HG02642 (cell line): ENCODE data around the gene GATAD2B.
A peak's percentile ranks its signal among the peaks of the same experiment; 100 is the strongest.

ENCODE experiments used
- ATAC-seq: cut with Tn5 transposase; IDR thresholded peaks from one replicate; pipeline ENCODE4 v1.9.1; 2021; ENCODE audit warnings: mild to moderate bottlenecking; ENCODE audit not compliant: unreplicated experiment, poor library complexity

Gene GATAD2B

DNA sequence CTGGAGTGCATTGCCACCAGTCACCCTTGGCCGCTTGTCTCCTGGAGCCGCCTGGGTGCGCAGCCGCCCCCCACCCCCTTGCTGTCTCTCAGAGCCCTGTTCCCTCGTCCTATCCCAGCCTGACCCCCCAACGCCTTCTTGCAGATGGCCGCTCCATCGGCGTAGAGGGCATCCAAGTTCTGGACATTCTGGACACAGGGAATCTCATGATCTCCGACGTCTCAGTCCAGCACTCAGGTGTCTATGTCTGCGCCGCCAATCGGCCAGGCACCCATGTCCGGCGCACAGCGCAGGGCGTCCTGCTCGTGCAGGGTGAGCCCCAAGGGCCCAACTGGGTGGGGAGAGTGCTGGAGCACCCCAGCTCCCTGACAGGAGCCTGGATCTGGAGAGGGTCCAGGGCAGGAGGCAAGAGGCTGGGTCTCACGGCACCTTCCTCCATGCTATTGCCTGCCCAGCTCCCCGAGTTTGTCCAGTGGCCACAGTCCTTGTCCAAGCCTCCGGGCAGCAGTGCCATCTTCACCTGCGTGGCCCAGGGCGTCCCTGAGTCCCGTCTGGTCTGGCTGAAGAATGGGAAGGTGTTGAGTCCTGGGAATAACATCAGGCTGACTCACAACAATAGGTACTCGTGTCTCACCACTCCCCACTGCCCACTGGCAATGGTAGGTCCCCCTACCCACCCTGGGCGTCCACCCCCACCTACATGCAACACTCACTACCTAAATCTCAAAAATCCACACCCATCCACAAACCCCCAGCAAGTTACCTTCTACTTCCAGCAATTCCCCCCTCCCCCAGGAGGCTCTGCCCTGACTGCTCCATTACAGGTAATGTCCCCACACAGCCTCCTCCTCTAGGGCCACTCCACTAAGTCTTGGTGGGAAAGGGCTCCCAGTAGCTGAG is 123.0 kb downstream of the GATAD2B start:
- no peak for ATAC-seq

DNA sequence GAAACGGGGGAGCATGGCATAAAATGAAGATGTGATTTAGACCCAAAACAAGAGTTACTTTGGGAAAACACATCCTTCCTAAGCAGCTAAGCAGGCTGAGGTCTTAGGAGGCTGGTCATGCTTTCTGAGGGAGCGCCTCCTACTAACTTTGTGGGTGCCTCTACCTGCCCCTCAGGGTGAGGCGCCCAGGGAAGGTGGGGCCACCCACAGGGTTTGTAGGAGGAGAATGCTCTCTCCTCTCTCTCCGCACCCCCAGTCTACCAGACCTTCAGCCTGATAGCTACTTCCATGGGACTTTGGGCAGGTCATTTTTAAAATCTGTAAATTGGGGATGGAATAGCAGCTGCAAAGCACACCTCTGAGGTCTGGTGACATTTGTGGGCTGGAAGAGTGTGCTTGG is 123.8 kb downstream of the GATAD2B start:
- no peak for ATAC-seq

DNA sequence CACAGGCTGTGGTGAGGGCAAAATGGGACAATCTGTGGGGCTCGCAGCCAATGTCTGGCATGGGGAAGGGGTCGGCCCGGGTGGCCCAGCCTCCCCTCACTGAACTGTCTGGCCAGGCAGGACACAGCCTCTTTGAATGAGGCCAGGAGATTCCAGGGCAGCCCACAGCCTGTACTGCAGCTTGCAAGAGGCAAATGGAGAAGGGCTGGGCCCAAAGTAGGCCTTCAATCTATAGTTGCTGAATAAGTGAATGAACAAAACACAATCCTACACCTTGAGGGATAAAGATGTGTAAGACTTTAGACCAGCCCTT is 124.3 kb downstream of the GATAD2B start:
- ATAC-seq = no peak

DNA sequence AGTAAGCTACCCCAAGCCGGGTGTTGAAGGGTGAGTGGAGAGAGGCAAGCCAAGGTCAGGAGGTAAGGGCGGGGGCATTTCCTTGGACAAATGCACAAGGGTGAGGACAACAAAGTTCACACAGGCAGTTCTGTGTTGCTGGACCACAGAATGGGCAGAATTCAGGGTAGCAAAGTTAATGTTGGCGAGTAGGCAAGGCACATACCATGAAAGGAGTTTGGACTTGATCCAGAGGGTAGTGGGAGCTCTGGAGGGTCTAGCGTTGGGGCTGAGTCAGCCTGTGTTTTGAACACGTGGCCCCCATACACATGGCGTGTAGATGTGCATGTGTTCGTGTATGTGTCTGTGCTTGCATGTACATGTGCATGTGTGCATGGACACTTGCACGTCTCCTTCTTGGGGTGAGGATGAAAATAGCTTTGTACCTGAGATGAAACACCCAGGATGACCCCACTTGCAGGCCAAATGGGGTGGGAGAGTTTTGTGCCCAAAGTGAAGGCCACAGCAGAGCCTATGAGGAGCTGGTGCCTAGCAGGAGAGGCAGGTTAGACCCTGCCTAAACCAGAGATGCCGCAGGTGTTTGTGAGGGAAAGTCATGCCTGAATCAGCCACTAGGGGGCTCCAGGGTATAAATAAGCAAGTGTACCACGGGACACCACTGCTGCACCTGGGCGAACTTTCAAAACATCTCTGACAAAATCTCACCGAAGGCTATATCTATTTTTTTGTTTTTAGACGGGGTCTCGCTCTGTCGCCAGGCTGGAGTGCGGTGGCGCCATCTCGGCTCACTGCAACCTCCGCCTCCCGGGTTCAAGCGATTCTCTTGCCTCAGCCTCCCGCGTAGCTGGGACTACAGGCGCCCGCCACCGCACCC is 125.7 kb downstream of the GATAD2B start:
- peak; percentile 64 for ATAC-seq

DNA sequence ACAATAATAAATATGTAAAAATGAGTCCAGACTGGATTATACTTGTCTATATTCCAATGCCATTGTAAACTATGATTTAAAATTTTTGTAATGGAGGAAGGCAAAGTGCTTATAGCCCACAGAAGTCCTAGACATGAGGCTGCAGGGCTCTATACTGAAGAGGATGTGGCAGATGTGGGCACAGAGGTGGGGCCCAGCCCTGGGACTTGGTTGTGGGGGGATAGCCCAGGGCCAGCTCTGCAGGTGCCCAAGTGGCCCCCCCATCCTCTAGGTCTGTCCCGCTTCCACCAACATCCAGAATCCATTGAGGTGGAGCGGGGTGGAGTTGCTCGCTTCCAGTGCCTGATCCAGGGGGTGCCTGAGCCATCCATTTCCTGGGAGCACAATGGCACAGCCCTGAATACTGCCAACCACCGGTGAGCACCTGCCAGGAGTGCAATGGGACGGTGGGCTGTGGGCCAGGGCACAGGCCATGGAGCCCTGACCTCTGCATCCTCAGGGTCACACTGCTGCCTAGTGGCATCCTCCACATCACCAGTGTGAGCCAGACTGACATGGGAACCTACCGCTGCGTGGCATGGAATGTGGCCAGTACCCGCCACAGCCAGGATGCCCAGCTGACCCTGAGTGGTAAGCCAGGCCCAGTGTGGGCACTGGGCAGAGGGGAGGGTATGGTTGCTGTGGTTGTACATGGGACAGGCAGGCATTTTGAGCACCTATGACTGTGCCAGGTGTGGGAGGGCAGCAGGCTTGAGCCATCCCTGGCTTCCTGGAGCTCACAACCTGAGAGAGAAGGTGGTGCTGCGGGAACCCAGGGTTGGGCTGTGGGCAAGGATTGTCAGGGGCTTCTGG is 126.6 kb downstream of the GATAD2B start:
- no peak for ATAC-seq

DNA sequence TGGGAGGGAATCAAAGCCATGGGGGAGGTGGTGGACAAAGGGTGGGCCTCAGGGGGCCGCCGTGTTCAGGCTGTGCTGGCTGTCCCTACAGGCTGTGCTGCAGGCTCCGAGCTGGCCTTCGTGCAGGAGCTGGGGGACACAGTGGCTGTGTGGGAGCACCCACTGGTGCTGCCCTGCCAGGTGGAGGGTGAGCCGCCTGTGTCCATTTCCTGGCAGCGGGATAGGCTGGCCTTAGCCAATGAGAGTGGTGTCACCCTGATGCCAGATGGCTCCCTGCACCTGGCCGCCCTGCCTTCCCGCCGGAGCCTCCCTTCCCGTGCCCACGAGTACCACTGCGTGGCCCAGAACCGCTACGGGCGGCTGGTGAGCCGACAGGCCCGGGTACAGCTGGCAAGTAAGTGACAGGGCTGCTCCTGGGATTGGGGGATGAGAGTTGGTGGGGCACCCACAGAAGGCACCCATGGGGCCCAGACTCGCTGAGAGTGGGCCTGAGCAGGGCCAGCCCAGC is 127.4 kb downstream of the GATAD2B start:
- no peak for ATAC-seq

DNA sequence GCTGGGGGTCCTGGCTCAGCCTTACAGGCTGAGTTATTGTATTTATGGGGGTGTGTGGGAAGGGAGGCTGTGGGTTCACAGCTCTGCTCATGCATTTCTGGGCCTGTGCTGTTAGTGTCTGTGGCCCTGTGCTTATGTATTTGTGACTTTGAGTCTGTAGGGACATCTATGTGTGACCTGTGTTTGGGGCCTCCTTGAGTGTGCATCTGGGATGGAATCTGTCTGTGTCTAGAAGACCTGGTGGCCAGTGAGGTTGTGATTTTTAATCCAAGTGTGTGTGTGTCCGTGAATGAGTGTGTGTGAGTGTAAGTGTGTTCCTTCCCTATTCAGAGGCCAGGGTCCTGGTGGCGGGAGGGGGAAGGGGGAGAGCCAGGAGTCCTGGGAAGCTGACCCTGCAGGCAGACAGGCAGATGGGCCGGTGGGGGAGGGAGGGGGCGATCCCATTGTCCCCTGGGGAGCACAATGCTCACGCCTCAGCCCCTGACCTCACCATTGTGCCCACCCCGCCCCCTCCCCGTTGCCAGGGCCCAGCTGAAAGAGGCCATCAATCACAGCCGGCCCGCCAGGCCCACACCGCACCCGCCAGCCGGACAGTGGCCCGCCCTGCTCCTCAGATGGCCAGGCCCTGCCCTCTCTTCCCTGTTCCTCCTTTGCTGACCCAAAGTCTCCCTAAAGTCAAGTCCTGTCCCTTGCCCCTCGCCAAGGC is 128.0 kb downstream of the GATAD2B start:
- ATAC-seq = no peak

DNA sequence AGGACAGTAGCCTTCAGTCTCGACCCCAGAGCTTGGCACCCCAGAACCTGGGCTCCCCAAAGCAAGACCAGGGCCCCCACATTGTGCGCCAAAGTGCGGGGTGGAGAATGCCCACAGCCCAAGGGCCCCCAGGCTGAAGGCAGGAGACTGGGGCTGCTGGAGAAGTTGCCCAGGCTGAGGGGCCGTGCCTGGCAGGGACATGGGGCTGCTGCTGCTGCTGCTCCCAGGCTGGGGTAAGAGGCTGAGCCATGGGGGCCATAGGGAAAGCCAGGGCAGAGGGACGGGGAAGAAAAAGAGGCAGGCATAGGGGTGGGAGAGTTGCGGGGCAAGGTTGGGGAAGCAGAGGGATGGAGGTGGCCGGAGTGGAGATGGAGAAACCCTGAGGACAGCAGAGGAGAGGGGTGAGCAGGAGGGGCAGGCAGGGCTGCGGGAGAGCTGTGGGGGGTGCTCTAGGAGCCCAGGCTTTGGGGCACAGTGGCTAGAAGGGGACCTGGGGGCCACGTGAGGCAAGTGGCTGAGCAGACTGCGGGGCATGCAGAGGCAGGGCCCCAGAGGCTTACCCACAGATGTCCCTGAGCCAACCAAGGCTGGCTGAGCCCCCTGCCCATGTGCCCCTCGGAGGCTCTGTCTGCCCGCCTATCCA is 128.7 kb downstream of the GATAD2B start:
- ATAC-seq = no peak

DNA sequence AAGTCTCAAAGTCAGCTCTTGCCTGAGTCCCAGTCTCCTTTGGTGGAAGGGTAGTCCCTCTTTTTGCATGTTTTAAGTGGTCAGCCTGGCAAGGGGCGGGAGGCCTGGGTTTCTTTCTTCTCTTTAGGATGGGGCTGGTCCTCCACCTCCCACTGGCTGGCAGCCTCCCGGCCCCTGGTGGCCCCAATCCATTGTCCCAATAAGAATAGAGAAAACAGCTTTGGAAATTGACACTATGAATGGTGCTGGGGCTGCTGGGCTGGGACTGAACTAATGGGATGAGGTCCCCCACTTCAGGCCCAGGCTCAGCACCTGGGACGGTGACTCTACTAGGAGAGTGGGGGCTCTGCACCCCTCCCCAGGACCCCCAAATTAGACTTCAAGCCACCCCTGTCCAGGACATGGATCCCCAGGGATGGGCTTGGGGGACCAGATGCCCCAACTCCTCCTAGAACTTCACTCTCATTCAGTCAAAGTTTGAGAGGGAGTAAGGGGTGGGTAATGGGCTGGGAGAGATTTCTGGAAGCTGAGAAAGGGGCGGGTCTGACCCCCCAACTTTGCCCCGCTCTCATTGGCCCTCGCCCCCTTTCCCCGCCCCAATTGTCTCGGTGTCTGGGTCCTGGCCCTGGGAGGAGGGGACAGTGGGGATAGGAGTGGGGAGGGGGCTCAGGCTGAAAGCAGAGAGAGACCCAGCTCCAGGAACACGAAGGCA is 129.4 kb downstream of the GATAD2B start:
- no peak for ATAC-seq

DNA sequence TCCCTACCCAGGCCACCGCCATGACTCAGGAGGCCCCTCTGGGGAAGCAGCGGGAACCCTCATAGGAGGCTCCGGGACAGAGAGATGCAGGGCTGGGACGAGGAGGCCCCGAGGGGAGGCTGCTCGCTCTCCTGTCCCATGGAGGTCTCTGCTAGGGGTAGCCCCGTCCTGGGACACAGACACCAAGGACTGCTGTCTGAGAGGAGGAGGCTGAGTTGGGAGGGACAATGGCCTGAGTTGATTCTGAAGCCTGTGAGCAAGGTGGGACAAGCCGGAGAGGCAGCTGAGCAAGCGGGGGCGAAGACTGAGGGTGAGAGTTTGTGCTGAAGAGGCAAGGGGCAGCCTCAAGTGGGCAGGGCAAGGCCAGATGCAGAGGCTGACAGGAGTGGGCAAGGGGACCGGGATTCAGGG is 130.1 kb downstream of the GATAD2B start:
- ATAC-seq = no peak

DNA sequence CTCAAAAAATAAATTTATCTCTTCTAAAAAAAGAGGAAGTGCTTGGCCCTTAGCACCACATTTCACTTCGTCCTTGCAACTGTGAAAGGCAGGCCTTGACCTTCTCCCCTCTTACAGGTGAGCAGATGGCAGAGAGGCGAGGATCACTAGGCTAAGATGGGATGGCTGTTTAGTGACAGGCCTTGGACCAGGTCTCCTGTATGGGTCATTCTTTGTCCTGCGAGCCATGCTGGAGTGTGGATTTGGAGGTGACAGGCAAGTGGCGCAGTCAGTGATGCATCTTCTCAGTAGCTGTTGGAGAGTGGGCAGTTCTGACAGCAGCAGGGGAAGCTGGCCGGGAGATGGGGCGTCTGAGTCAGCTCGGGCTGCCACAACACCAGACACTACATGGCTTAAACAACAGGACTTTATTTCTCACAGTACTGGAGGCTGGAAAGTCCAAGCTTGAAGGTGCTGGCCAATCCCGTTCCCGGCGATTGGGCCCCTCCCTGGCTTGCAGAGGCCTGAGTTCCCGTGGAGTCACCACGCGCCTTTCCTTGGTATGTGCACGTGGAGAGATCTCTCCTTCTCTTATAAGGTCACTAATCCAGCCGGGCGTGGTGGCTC is 131.0 kb downstream of the GATAD2B start:
- peak; percentile 9 for ATAC-seq

DNA sequence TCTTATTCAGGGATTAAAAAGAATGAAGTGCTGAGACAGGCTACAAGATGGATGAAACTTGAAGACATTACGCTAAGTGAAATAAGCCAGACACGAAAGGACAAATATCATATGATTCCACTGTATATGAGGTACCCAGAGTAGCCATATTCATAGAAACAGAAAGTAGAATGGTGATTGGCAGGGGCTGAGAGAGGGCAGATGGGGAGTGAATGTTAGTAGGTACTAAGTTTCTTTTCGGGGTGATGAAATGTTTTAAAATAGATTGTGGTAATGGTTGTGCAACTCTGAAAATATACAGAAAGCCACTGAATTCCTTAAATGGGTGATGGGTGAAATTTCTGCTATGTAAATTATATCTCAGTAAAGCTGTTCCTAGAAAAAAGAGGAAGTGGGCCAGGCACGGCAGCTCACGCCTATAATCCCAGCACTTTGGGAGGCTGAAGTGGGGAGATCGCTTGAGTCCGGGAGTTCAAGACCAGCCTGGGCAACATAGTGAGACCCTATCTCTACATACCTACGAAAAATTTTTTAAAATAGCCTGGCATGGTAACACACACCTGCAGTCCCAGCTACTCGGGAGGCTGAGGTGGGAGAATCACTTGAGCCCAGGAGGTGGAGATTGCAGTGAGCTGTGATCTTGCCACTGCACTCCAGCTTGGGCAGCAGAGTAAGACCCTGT is 131.7 kb downstream of the GATAD2B start:
- ATAC-seq = peak; percentile 84

DNA sequence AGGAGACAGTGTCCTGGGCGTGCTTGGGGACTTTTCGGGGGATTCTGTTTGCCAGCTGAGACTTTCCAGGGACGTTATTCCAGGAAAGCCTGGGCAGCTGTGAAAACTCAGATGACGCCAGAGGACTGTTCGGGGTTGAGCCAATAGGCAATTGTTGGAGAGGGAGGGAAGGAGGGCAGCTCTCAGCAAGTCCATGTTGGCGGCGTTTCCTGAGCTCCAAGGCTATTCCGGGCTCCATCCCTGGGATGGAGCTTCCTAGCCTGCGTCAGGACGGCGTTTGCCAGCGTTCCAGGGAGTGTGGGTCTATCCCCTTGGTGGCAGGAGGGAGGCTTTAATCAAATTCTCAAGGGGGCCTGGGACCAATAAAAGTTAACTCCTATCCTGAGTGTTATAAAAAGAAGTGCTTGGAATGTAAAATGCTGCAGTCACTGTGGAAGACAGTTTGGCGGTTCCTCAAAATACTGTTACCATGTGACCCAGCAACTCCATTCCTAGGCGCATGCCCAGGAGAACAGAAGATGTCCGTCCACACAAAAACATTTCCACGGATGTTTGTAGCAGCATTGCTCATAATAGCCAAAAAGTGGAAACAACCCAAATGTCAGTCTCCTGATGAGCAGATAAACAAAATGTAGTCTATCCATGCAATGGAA is 132.3 kb downstream of the GATAD2B start:
- peak; percentile 11 for ATAC-seq

DNA sequence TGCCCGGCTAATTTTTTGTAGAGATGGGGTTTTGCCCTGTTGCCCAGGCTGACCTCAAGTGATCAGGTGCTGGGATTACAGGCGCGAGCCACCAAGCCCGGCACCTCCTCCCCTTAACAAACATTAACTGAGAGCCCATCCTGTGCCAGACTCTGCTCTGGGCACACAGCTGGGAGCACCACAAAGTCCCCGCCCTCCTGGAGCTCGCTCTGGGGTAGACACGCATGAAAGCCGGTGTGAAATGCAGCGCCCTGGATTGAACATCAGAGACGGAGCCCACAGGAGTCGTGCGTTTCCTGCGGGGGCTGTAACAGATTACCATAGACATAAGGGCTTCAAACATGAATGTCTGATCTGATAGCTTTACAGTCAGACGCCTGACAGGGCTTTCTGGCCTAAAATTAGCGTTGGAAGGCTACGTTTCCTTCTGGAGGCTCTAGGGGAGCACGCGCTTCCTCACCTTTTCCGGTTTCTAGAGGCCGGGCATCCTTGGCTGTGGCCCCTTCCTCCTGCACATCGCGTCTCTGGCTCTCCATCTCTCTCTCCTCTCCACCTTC is 133.2 kb downstream of the GATAD2B start:
- ATAC-seq = no peak

DNA sequence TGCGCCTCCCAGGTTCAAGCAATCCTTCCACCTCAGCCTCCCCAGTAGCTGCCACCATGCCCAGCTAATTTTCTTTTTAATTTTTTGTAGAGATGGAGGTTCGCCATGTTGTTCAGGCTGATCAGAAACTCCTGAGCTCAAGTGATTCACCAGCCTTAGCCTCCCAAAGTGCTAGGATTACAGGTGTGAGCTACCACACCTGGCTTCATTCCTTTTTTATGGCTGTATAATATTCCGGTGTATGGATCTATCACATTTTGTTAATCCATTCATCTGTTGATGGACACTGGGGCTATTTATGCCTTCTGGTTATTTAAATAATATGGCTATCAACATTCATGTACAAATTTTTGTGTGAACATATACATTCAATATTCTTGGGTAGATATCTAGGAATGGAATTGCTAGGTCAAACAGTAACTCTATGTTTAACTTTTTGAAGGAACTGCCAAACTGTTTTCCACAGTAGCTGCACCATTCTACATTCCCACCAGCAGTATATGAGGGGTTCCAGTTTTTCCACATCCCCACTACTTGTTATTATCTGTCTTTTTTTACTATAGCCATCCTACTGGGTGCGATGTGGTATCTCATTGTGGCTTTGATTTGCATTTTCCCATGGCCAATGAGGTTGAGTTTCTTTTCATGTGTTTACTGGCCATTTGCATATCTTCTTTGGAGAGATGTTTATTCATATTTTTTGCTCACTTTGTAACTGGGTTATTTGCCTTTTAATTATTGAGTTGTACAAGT is 136.6 kb downstream of the GATAD2B start:
- ATAC-seq = no peak
